Cardiac muscle cell (in vitro differentiated cells and primary cell): ENCODE measurements around the gene SEC11A. TPM values are rescaled to one million over a fixed set of nuclear protein-coding genes. Genes with fewer than 3 reads are reported as not detected.
A peak's percentile ranks its signal among the peaks of the same experiment; 100 is the strongest.

Source experiments
- DNase-seq, 2 donors: peaks; one replicate each; pipeline versions ENCODE4 v3.0.0 to v3.0.0-alpha.2; 2010 to 2017; ENCODE audit warnings: low read depth in 1 of 2, low spot score in 1 of 2
- H3K27ac ChIP-seq: fragments of 200-600 bp; sonication (generic); 2 replicates; pipeline ENCODE4 v1.5.1; 2016
- H3K27me3 ChIP-seq: fragments of 200-600 bp; sonication (generic); 2 replicates; pipeline ENCODE4 v1.6.0; 2016; ENCODE audit warnings: control low read depth
- H3K36me3 ChIP-seq: fragments of 200-600 bp; sonication (generic); 2 replicates; pipeline ENCODE4 v1.5.1; 2016; ENCODE audit warnings: control low read depth
- H3K4me1 ChIP-seq: fragments of 200-600 bp; sonication (generic); 2 replicates; pipeline ENCODE4 v1.8.1; 2017; ENCODE audit warnings: low read depth, mild to moderate bottlenecking, mixed run types
- H3K4me3 ChIP-seq: fragments of 200-600 bp; sonication (generic); 2 replicates; pipeline ENCODE4 v1.5.1; 2016; ENCODE audit warnings: mild to moderate bottlenecking
- H3K9me3 ChIP-seq: fragments of 200-600 bp; sonication (generic); 2 replicates; pipeline ENCODE4 v1.5.1; 2017; ENCODE audit warnings: low read depth, mild to moderate bottlenecking, control low read depth
- CTCF ChIP-seq: IDR thresholded peaks from 2 replicates; pipeline ENCODE4 v1.5.1; 2012; ENCODE audit warnings: low read depth, mild to moderate bottlenecking, low read length
- polyA plus RNA-seq: library from polyadenylated mRNA; unstranded; fragments of >200 nt; fragmentation: Nextera tagmentation; extraction: Ambion mirVana; gene quantifications from 2 replicates; pipeline ENCODE4 v1.2.1, GENCODE V29; 2016
- total RNA-seq: library from RNA; depleted of rRNA; stranded (reverse); fragments of >200 nt; gene quantifications from 2 replicates; pipeline ENCODE4 v1.2.3, GENCODE V29; 2016

Gene SEC11A
- total and polyA plus RNA-seq, 2 experiments from 2014 or later: 117 to 137 TPM

GRCh38 chr15:84654689-84655453, 61.1 kb downstream of the SEC11A start:
- Histone ChIP-seq H3K27me3 (no peaks in the 10 kb centered on the region), H3K36me3 (peaks cover 4% of the 10 kb centered on the region), H3K4me3 (peak overlapping the region; percentile 69), H3K4me1 (peaks cover 20% of the 10 kb centered on the region), H3K9me3 (no peaks in the 10 kb centered on the region), H3K27ac (peak overlapping the region; percentile 92)
- peak; percentile 84 to 86 for DNase-seq
- TF ChIP-seq CTCF: peak; percentile 74

- Histone ChIP-seq H3K36me3 (peaks cover 11% of the 10 kb centered on the region), H3K9me3 (no peaks in the 10 kb centered on the region), H3K4me1 (peaks cover 17% of the 10 kb centered on the region), H3K4me3 (peak within 1 kb of the TSS; percentile 69), H3K27ac (peak within 1 kb of the TSS; percentile 92), H3K27me3 (no peaks in the 10 kb centered on the region)
- peak; percentile 96 to 98 for DNase-seq
- TF ChIP-seq CTCF: no peak
Measured at GRCh38 chr15:84653910-84654688, 61.8 kb downstream of the SEC11A start, which contains the start of gene WDR73. WDR73 (minus strand) TSS chr15:84654283; CDS start chr15:84654274, 9 bp downstream.

- no peaks in the 10 kb centered on the region for H3K27me3 ChIP-seq
- no peak for TF ChIP-seq CTCF
- H3K4me1 ChIP-seq: peaks cover 17% of the 10 kb centered on the region
- H3K36me3 ChIP-seq: peaks cover 16% of the 10 kb centered on the region
- no peak for DNase-seq
- H3K9me3 ChIP-seq: no peaks in the 10 kb centered on the region
- peak overlapping the region; percentile 92 for H3K27ac ChIP-seq
- peak overlapping the region; percentile 69 for H3K4me3 ChIP-seq
Measured at GRCh38 chr15:84653584-84653909, 62.4 kb downstream of the SEC11A start.

- Histone ChIP-seq H3K27me3 (no peaks in the 10 kb centered on the region), H3K27ac (no peak overlapping the region), H3K4me3 (no peak overlapping the region), H3K4me1 (peaks cover 17% of the 10 kb centered on the region), H3K36me3 (peaks cover 49% of the 10 kb centered on the region), H3K9me3 (no peaks in the 10 kb centered on the region)
- peak in 1 of 2 donors; percentile 38 for DNase-seq
- TF ChIP-seq CTCF: no peak
Measured at GRCh38 chr15:84649706-84650105, 66.2 kb downstream of the SEC11A start.

GRCh38 chr15:84648539-84648938, 67.4 kb downstream of the SEC11A start:
- no peak overlapping the region for H3K4me3 ChIP-seq
- H3K27me3 ChIP-seq: no peaks in the 10 kb centered on the region
- peaks cover 53% of the 10 kb centered on the region for H3K36me3 ChIP-seq
- no peak overlapping the region for H3K27ac ChIP-seq
- peaks cover 16% of the 10 kb centered on the region for H3K4me1 ChIP-seq
- peak in 1 of 2 donors; percentile 30 for DNase-seq
- TF ChIP-seq CTCF: no peak
- no peaks in the 10 kb centered on the region for H3K9me3 ChIP-seq
